ENCODE results near the gene FBXL7. TPM values are rescaled to one million over a fixed set of nuclear protein-coding genes. Genes with fewer than 3 reads are reported as not detected.

FBXL7 gene
- total and polyA plus RNA-seq, 2 experiments from 2014 or later = 4.5 to 15.2 TPM

DNA sequence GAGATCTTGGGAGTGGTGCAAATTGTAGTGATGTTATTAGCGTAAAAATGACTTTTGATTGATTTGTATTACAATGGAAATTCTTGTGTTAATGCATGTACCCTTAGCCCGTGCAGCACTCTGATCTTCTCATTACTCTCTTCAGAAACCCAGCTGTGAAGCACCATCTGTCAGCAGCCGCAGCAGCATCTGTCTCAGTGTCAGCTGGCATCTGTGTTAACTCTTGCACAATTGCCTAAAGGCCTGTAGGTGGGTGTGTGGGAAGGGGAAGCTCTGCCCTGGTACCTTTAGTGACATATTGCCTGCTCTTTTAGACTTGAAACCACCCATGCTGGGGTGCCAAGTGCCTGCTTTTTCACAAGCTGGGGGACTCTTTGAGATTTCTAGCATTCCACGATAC, 101.3 kb downstream of the FBXL7 start:
- no peak overlapping the region for H3K27ac ChIP-seq (ENCODE audit: low read depth)
- H3K4me2 ChIP-seq = 0 out of 2 replicates have a peak overlapping the region, but pooled peaks have one; percentile 7
- H3K27me3 ChIP-seq (ENCODE audit: insufficient read depth) = no peaks in the 10 kb centered on the region
- H3F3A ChIP-seq (replicated peaks; ENCODE audit: low read depth) = no peaks in the 10 kb centered on the region
- Mint-ChIP-seq H3K27me3 (ENCODE audit: insufficient read depth, low read depth, poor library complexity) (peaks cover 2% of the 10 kb centered on the region), H3K4me3 (no peak overlapping the region), H3K9me3 (no peaks in the 10 kb centered on the region), H3K36me3 (ENCODE audit: low read depth) (peaks cover 5% of the 10 kb centered on the region; the same call in 2 of the 3 replicates), H3K4me1 (peaks cover 23% of the 10 kb centered on the region), H3K27ac (no peak overlapping the region)
- ATAC-seq (peak; percentile 85), DNase-seq (ENCODE audit: low spot score) (peak; percentile 59)
- TF ChIP-seq, protein P1, sequence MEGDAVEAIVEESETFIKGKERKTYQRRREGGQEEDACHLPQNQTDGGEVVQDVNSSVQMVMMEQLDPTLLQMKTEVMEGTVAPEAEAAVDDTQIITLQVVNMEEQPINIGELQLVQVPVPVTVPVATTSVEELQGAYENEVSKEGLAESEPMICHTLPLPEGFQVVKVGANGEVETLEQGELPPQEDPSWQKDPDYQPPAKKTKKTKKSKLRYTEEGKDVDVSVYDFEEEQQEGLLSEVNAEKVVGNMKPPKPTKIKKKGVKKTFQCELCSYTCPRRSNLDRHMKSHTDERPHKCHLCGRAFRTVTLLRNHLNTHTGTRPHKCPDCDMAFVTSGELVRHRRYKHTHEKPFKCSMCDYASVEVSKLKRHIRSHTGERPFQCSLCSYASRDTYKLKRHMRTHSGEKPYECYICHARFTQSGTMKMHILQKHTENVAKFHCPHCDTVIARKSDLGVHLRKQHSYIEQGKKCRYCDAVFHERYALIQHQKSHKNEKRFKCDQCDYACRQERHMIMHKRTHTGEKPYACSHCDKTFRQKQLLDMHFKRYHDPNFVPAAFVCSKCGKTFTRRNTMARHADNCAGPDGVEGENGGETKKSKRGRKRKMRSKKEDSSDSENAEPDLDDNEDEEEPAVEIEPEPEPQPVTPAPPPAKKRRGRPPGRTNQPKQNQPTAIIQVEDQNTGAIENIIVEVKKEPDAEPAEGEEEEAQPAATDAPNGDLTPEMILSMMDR (conservative IDR thresholded peaks at IDR 0.05; ENCODE audit: low read depth in 2 of 2) = 0 out of 4 replicates have a peak, but pooled peaks of 1 of the 2 experiments have one; percentile 6
- TF ChIP-seq POLR2AphosphoS5 (IDR thresholded peaks at IDR 0.05; ENCODE audit: low read depth) (no peak), NANOG (IDR thresholded peaks at IDR 0.05; ENCODE audit: borderline replicate concordance) (no peak), STAT1 (IDR thresholded peaks at IDR 0.05; ENCODE audit: unreplicated experiment) (no peak), ZNF331 (CRISPR knock-in tag; IDR thresholded peaks at IDR 0.05; ENCODE audit: low read depth) (no peak), JUNB (IDR thresholded peaks at IDR 0.05; ENCODE audit: unreplicated experiment) (no peak), ZNF462 (CRISPR knock-in tag; IDR thresholded peaks at IDR 0.05) (no peak)
- peaks cover 4% of the 10 kb centered on the region; the same call in 1 of the 2 replicates for H3K36me3 ChIP-seq (ENCODE audit: insufficient read depth)
- no peak overlapping the region for H2AFZ ChIP-seq
- H3K4me3 ChIP-seq = no peak overlapping the region
- peaks cover 37% of the 10 kb centered on the region for H3K4me1 ChIP-seq (ENCODE audit: insufficient read depth)
- 0 out of 2 replicates have a peak, but pooled peaks cover 3% of the 10 kb centered on the region for H3K9me2 ChIP-seq (ENCODE audit: insufficient read depth)
- no peaks in the 10 kb centered on the region for H4K20me1 ChIP-seq (replicated peaks; ENCODE audit: insufficient read depth)
- H3K79me2 ChIP-seq (replicated peaks; ENCODE audit: insufficient read depth) = peaks cover 39% of the 10 kb centered on the region
